Esophagus mucosa (tissue), 1 donor: ENCODE results near the gene PCGF3. TPM values are rescaled to one million over a fixed set of nuclear protein-coding genes. Genes with fewer than 3 reads are reported as not detected.
"Not testable (repeated sequence)": the region's sequence is repeated elsewhere in the genome, so short reads cannot be mapped to it uniquely, and the experiment has no call there.

Experiments
- ATAC-seq: fragments of 200-7000 bp; cut with Tn5 transposase; one replicate; pipeline ENCODE4 v1.9.1; 2020
- total RNA-seq: library from RNA; stranded (reverse); gene quantifications from one replicate; pipeline ENCODE4 v1.2.4, GENCODE V29; 2023
- donor health status: DM: yes; HTN: yes; CAD: no.

Gene PCGF3
- total RNA-seq, 1 donor from 2014 or later, result 30.5 TPM

DNA sequence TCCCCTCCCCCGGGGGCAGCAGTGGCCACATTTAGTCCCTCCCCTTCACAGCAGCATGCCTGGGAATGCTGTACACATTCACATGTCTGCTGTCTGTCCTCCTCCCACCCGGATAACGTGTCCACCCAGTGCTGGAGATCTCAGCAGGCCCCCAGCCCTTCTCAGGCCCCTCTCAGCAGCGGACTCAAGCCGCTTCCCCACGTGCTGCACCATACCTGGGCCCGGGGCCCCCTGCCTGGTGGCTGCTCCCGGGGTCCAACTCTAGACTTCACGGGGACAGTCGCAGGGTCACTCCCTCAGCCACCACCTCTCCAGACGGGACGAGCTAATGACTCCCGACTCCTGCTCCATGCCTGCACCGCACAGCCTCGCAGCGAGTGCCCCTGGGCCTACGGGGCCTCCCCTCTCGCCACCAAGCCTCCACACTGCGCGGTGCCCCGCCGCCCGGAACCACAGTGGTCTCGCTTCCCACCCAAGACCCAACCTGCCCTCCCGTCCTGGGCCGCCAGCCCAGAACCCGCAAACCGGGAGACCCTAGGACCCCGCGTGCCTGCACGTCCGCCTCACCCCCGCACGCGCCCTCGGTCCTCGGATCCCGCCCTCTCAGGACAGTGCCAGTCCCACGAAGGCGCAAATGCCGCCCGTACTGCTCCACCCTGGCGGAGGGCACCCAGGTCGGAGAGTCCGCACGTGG lies 1.3 kb upstream of the PCGF3 start:
- ATAC-seq, result no peak

- no peak for ATAC-seq
These were observed 708 bp upstream of the PCGF3 start for GRCh38 chr4:704971-705277.

- not testable (repeated sequence) for ATAC-seq
These were observed 526 bp downstream of the PCGF3 start for GRCh38 chr4:706083-706633.

DNA sequence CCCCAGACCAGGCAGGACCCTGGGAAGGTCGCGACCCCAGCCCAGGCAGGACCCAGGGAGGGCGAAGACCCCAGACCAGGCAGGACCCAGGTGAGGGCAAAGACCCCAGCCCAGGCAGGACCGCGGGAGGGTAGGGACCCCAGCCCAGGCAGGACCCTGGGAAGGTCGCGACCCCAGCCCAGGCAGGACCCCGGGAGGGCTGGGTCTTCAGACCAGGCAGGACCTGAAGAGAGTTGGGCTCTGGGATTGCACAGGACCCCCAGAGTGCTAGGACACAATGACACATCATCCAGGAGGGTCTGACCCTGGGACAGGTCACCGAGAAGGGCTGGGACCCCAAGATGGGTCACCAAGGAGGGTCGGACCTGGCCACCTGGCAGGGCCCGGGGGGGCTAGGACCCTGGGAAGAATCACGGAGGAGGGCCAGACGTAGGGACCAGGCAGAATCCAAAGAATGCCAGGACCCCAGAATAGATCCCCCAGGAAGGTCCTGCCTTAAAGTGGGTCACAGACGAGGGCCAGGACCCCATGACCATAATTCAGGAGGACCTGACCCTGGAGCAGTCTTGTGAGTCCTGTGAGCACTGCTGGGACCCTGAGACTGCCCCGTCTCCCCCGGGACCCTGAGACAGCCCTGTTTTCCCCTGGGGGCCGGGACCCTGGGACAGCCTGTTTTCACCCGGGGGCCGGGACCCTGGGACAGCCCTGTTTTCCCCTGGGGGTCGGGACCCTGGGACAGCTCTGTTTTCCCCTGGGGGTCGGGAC lies 1.4 kb downstream of the PCGF3 start:
- no peak for ATAC-seq

DNA sequence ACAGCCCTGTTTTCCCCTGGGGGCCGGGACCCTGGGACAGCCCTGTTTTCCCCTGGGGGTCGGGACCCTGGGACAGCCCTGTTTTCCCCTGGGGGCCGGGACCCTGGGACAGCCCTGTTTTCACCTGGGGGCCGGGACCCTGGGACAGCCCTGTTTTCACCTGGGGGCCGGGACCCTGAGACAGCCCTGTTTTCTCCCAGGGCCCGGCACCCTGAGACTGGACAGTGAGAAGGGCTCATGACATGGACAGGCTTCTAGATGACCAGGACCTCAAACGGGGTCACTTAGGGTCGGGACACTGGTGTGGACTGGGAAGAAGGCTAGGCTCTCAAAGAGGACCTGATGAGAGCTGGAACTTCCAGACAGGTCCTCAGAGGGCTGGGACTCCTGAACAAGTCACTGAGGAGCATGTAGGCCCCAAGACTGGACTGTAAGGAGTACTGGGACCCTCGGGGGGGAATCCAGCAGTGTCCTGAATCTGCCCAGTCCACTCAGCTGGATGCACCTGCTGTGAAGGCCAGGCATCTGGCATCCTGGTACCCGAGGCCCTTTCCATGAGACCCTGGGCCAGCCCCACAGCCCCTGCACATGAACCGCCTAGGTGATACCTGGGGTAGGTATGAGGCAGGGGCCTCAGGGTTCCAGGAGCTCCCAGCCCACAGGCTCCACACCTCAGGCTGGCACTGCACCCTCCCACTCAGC lies 2.4 kb downstream of the PCGF3 start:
- no peak for ATAC-seq

DNA sequence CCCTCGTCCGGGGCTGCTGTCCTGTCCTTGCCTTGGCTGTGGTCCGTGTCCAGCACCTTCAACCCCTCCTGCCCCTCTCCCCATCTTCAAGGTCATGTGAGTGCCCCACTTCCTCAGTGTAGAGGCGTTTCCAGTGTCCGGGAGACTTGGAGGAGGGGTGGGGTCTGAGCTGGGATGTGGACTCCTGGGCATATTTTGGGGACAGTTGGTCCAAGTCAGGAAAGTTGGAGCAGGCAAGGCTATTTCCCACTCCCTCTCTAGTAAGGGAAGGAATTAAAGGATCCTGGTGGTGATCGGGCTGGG lies 3.0 kb downstream of the PCGF3 start:
- ATAC-seq, result no peak

- ATAC-seq, result no peak
These were observed 3.7 kb downstream of the PCGF3 start for GRCh38 chr4:709348-709747.

DNA sequence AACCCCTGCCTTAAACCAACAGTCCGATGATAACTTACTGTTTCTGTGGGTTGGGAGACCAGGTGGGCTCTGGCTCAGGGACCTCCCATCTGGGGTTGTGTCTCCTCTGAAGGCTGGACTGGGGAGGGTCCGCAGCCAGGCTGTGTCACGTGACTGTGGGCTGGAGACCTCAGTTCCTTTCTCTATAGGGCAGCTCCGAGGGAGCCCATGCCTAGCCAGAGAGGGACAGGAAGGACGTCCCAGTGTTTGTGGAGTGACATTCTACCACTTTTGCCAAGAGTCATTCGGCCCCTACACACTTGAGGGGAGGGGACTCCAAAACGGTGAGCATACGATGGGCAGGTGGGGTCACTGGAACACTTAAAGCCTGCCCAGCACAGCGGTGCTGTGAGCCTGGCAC lies 4.5 kb downstream of the PCGF3 start:
- no peak for ATAC-seq

DNA sequence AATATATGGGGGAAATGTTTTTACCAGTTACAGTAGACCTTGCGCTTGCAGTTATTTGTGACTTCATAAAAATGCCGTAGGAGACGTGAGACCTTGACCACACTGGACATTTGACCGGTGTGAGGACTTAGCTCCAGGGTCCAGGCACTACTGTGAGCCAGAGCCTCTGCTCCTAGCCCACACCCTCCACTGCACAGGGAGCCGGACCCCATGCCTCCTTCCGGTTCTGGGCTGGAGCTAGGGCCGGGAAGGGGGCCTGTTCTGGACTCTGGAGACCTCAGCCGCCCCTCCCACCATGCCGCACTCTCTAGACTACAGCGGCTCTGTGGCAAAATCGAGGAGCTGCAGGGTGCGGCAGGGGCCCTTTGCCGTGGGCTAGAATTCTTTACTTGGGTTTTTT lies 5.3 kb downstream of the PCGF3 start:
- ATAC-seq, result no peak

GRCh38 chr4:712093-712492 lies 6.5 kb downstream of the PCGF3 start:
- no peak for ATAC-seq

DNA sequence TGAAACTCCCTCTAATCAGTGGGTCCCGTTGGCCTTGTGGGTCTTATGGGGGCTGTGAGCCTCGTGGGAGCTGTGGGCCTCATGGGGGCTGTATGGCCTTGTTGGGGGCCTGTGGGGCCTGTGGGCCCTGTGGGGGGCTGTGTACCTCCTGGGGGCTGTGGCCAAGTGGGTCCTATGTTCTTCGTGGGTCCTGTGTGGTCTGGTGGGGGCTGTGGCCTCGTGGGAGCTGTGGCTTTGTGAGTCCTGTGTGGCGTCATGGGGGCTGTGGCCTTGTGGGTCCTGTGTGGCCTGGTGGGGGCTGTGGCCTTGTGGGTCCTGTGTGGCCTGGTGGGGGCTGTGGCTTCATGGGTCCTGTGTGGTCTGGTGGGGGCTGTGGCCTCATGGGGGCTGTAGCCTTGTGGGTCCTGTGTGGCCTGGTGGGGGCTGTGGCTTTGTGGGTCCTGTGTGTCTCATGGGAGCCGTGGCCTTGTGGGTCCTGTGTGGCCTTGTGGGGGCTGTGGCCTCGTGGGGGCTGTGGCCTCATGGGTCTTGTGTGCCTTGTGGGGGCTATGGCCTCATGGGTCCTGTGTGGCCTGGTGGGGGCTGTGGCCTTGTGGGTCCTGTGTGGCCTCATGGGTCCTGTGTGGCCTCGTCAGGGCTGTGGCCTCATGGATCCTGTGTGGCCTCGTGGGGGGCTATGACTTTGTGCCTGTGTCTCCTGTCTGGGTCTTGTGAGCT lies 7.4 kb downstream of the PCGF3 start:
- peak; percentile 32 for ATAC-seq

GRCh38 chr4:714087-714486 lies 8.5 kb downstream of the PCGF3 start:
- no peak for ATAC-seq

- ATAC-seq, result no peak
These were observed 12.1 kb downstream of the PCGF3 start for GRCh38 chr4:717601-718320.

DNA sequence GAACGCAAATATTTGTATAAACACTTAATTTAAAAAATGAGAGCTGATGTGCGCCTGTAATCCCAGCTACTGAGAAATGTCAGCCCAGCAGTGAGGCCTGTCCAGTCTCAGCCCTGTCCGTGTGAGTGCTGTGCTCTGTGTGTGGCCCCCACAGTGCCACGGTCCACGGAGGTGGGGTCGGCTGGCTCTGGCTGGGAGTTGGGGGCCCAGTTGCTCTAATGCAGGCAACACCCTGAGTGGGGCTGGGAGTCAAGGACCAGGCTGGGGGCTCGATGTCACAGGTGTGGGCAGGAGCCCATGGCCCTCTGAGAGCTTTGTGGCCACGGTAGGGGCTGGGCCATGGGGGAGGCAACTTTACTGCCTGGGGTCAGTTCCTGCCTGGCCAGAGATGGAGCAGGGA lies 12.8 kb downstream of the PCGF3 start:
- ATAC-seq, result no peak

DNA sequence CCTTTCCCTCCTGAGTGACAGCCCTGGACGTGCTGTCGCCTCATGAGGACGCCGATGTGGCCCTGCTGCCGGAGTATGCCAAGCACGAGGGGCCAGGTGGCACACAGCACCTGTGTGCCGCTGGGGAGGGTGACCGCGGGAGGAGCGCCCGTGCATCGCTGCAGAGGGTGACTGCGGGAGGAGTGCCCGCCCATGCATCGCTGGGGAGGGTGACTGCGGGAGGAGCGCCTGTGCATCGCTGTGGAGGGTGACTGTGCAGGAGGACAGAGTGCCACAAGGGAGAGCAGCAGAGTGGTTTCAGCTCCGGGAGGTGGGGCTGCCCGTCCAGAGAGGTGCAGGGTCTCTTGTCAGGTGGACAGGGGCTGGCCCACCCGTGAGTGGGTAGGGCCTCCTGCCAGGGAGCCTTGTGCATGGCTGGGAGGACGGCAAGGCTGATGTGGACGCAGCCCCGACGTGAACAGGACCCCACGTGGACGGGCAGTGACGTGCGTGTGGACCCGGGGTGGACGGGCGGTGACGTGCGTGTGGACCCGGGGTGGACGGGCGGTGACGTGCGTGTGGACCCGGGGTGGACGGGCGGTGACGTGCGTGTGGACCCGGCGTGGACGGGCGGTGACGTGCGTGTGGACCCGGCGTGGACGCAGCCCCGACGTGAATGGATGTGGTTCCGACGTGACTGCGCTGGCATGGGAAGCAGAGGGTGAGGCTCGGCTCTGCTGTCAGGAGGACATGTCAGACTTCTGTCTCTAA lies 14.7 kb downstream of the PCGF3 start:
- ATAC-seq, result peak; percentile 13

- ATAC-seq, result peak; percentile 76
These were observed 15.9 kb downstream of the PCGF3 start for GRCh38 chr4:721261-722168.

- no peak for ATAC-seq
These were observed 16.6 kb downstream of the PCGF3 start for GRCh38 chr4:722169-722725.

DNA sequence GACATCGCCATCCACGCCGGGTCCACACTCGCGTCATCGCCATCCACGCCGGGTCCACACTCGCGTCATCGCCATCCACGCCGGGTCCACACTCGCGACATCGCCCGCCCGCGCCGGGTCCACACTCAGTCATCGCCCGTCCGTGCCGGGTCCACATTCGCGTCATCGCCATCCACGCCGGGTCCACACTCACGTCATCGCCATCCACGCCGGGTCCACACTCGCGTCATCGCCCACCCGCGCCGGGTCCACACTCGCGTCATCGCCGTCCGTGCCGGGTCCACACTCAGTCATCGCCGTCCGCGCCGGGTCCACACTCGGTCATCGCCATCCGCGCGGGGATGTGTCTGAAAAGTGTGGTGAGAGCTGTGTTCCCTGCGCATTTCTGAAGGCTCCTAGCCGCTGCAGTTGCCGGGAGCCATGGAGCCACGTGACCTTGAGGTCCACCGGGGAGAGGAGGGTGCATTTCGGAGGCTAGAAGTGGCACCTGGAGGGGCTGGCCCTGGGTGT lies 17.3 kb downstream of the PCGF3 start:
- ATAC-seq, result no peak

GRCh38 chr4:723751-724530 lies 18.3 kb downstream of the PCGF3 start:
- no peak for ATAC-seq
